Nephron progenitor cell (in vitro differentiated cells): ENCODE data around the gene JAG1.
"Not testable (repeated sequence)": the region's sequence is repeated elsewhere in the genome, so short reads cannot be mapped to it uniquely, and the experiment has no call there.

Source experiments
- DNase-seq: peaks from one replicate; pipeline ENCODE4 v3.0.0; 2021
- H3K27ac Mint-ChIP-seq: 2 replicates; pipeline ENCODE4 v1.8.0; 2021; ENCODE audit warnings: mild to moderate bottlenecking, moderate library complexity, mixed read lengths
- H3K27me3 Mint-ChIP-seq: 2 replicates; pipeline ENCODE4 v1.8.0; 2021; ENCODE audit warnings: mild to moderate bottlenecking, low read depth, mixed read lengths; ENCODE audit not compliant: poor library complexity
- H3K36me3 Mint-ChIP-seq: 2 replicates; pipeline ENCODE4 v1.8.0; 2021; ENCODE audit warnings: low read depth, mixed read lengths
- H3K4me1 Mint-ChIP-seq: 2 replicates; pipeline ENCODE4 v1.8.0; 2021; ENCODE audit warnings: mixed read lengths
- H3K4me3 Mint-ChIP-seq: 2 replicates; pipeline ENCODE4 v1.8.0; 2021; ENCODE audit warnings: mild to moderate bottlenecking, moderate library complexity, mixed read lengths
- H3K9me3 Mint-ChIP-seq: 2 replicates; pipeline ENCODE4 v1.8.0; 2021; ENCODE audit warnings: mild to moderate bottlenecking, moderate library complexity, mixed read lengths
- CTCF ChIP-seq: fragments of 200-600 bp; sonication (generic); IDR thresholded peaks from 2 replicates; pipeline ENCODE4 v1.5.0; 2021; ENCODE audit warnings: antibody characterized with exemption

JAG1 gene

GRCh38 chr20:10619427-10619826 lies 54.4 kb downstream of the JAG1 start:
- Mint-ChIP-seq H3K27me3 (peaks cover 3% of the 10 kb centered on the region), H3K9me3 (no peaks in the 10 kb centered on the region), H3K4me1 (peaks cover 56% of the 10 kb centered on the region), H3K27ac (no peak overlapping the region), H3K36me3 (peaks cover 36% of the 10 kb centered on the region), H3K4me3 (no peak overlapping the region)
- no peak for DNase-seq
- TF ChIP-seq CTCF, result no peak

GRCh38 chr20:10618611-10619245 lies 55.1 kb downstream of the JAG1 start:
- DNase-seq, result no peak
- Mint-ChIP-seq H3K36me3 (peaks cover 36% of the 10 kb centered on the region), H3K27me3 (peaks cover 3% of the 10 kb centered on the region), H3K4me3 (no peak overlapping the region), H3K4me1 (peaks cover 56% of the 10 kb centered on the region), H3K27ac (peak overlapping the region; percentile 60), H3K9me3 (no peaks in the 10 kb centered on the region)
- no peak for TF ChIP-seq CTCF

GRCh38 chr20:10617549-10618133 lies 56.2 kb downstream of the JAG1 start:
- DNase-seq, H3K4me3 Mint-ChIP-seq, H3K9me3 Mint-ChIP-seq, H3K27me3 Mint-ChIP-seq: not testable (repeated sequence)
- Mint-ChIP-seq H3K27ac (peak overlapping the region; percentile 87), H3K4me1 (peaks cover 48% of the 10 kb centered on the region), H3K36me3 (peaks cover 33% of the 10 kb centered on the region)

GRCh38 chr20:10616212-10616611 lies 57.6 kb downstream of the JAG1 start:
- Mint-ChIP-seq H3K4me1 (peaks cover 38% of the 10 kb centered on the region), H3K4me3 (no peak overlapping the region), H3K36me3 (peaks cover 29% of the 10 kb centered on the region), H3K9me3 (no peaks in the 10 kb centered on the region), H3K27ac (no peak overlapping the region), H3K27me3 (peaks cover 3% of the 10 kb centered on the region)
- no peak for TF ChIP-seq CTCF
- DNase-seq, result no peak

GRCh38 chr20:10613911-10614310 lies 59.9 kb downstream of the JAG1 start:
- no peak for TF ChIP-seq CTCF
- Mint-ChIP-seq H3K4me3 (no peak overlapping the region), H3K27me3 (peaks cover 3% of the 10 kb centered on the region)

GRCh38 chr20:10613426-10613825 lies 60.4 kb downstream of the JAG1 start:
- H3K9me3 Mint-ChIP-seq, H3K27me3 Mint-ChIP-seq, H3K4me3 Mint-ChIP-seq, H3K27ac Mint-ChIP-seq, DNase-seq: not testable (repeated sequence)
- peaks cover 20% of the 10 kb centered on the region for H3K4me1 Mint-ChIP-seq
- peaks cover 39% of the 10 kb centered on the region for H3K36me3 Mint-ChIP-seq

More at GRCh38 chr20:10613911-10614310, 59.9 kb downstream of the JAG1 start:
- Mint-ChIP-seq H3K4me1 (peaks cover 21% of the 10 kb centered on the region), H3K36me3 (peaks cover 35% of the 10 kb centered on the region), H3K27ac (no peak overlapping the region), H3K9me3 (no peaks in the 10 kb centered on the region)
- DNase-seq, result no peak

- Mint-ChIP-seq H3K36me3 (peaks cover 46% of the 10 kb centered on the region), H3K4me3 (no peak overlapping the region), H3K27me3 (peaks cover 3% of the 10 kb centered on the region), H3K4me1 (peaks cover 9% of the 10 kb centered on the region), H3K27ac (no peak overlapping the region), H3K9me3 (no peaks in the 10 kb centered on the region)
- TF ChIP-seq CTCF, result peak; percentile 49
- DNase-seq, result peak; percentile 49
These were observed 62.4 kb downstream of the JAG1 start for GRCh38 chr20:10611357-10611756.
